Activated B cell treated with CpG ODN at 0.5 μM for 24 hours (primary cell): ENCODE results near the gene FGG. TPM values are rescaled to one million over a fixed set of nuclear protein-coding genes. Genes with fewer than 3 reads are reported as not detected.

Experiments used
- ATAC-seq: fragments of 200-7000 bp; cut with Tn5 transposase; one replicate; pipeline ENCODE4 v1.10.0; 2021; ENCODE audit warnings: low read depth, mild to moderate bottlenecking, moderate library complexity
- CTCF ChIA-PET: fragments of 350-600 bp; sonication (Branson Sonifier 250); formaldehyde crosslinking; loops from one replicate; lab custom pipeline; 2021; ENCODE audit warnings: antibody characterized with exemption; lab: Charles Lee
- POLR2A ChIA-PET: fragments of 350-600 bp; sonication (Branson Sonifier 250); formaldehyde crosslinking; loops from one replicate; lab custom pipeline; 2021; ENCODE audit warnings: antibody characterized with exemption; lab: Charles Lee
- DNase-seq: peaks from one replicate; pipeline ENCODE4 v3.0.0; 2022
- H3K27ac Mint-ChIP-seq: one replicate; pipeline ENCODE4 v1.8.0; 2020; ENCODE audit warnings: mixed read lengths
- H3K27me3 Mint-ChIP-seq: one replicate; pipeline ENCODE4 v1.8.0; 2021; ENCODE audit warnings: mixed read lengths
- H3K36me3 Mint-ChIP-seq: one replicate; pipeline ENCODE4 v1.8.0; 2021; ENCODE audit warnings: low read depth, mixed read lengths
- H3K4me1 Mint-ChIP-seq: one replicate; pipeline ENCODE4 v1.8.0; 2021; ENCODE audit warnings: mixed read lengths
- H3K4me3 Mint-ChIP-seq: one replicate; pipeline ENCODE4 v1.8.0; 2020; ENCODE audit warnings: mild to moderate bottlenecking, mixed read lengths
- H3K9me3 Mint-ChIP-seq: one replicate; pipeline ENCODE4 v1.8.0; 2020; ENCODE audit warnings: mixed read lengths
- CTCF ChIP-seq: fragments of 200-600 bp; IDR thresholded peaks from one replicate; pipeline ENCODE4 v1.8.0; 2022; ENCODE audit warnings: antibody characterized with exemption, mild to moderate bottlenecking
- intact Hi-C: fragments of 100-400 bp; cut with micrococcal nuclease; formaldehyde crosslinking; loops from one replicate; pipeline ENCODE4 v1.15.1; 2024
- total RNA-seq: library from RNA; stranded (reverse); gene quantifications from 2 replicates; pipeline ENCODE4 v1.2.3, GENCODE V29; 2022

Gene FGG
- total RNA-seq, 1 donor from 2014 or later = not detected

- Mint-ChIP-seq H3K36me3 (no peaks in the 10 kb centered on the region), H3K4me1 (no peaks in the 10 kb centered on the region), H3K9me3 (no peaks in the 10 kb centered on the region), H3K27ac (no peak overlapping the region), H3K27me3 (peaks cover 5% of the 10 kb centered on the region), H3K4me3 (no peak overlapping the region)
- ATAC-seq (no peak), DNase-seq (no peak)
- ChIA-PET POLR2A (no interaction called here), CTCF (no interaction called here)
- intact Hi-C loops = no loop called here
- TF ChIP-seq CTCF = no peak
Observed at GRCh38 chr4:154579927-154580326, 32.5 kb downstream of the FGG start.

- ATAC-seq = no peak
- Mint-ChIP-seq H3K36me3 (no peaks in the 10 kb centered on the region), H3K27me3 (peaks cover 5% of the 10 kb centered on the region), H3K4me3 (no peak overlapping the region), H3K27ac (no peak overlapping the region), H3K4me1 (no peaks in the 10 kb centered on the region), H3K9me3 (no peaks in the 10 kb centered on the region)
- intact Hi-C loops = no loop called here
- no peak for DNase-seq
- ChIA-PET CTCF (no interaction called here), POLR2A (no interaction called here)
- TF ChIP-seq CTCF = no peak
Observed at GRCh38 chr4:154578919-154579318, 33.5 kb downstream of the FGG start.

- Mint-ChIP-seq H3K27ac (no peak overlapping the region), H3K36me3 (no peaks in the 10 kb centered on the region), H3K27me3 (peaks cover 5% of the 10 kb centered on the region), H3K9me3 (no peaks in the 10 kb centered on the region), H3K4me1 (no peaks in the 10 kb centered on the region), H3K4me3 (no peak overlapping the region)
- TF ChIP-seq CTCF = no peak
- ChIA-PET POLR2A (no interaction called here), CTCF (no interaction called here)
- DNase-seq (no peak), ATAC-seq (no peak)
- intact Hi-C loops = no loop called here
Observed at GRCh38 chr4:154577324-154577723, 35.1 kb downstream of the FGG start.

- Mint-ChIP-seq H3K36me3 (no peaks in the 10 kb centered on the region), H3K9me3 (no peaks in the 10 kb centered on the region), H3K27ac (no peak overlapping the region), H3K4me1 (no peaks in the 10 kb centered on the region), H3K4me3 (no peak overlapping the region), H3K27me3 (peaks cover 9% of the 10 kb centered on the region)
- DNase-seq (no peak), ATAC-seq (no peak)
- POLR2A ChIA-PET = no interaction called here
- CTCF ChIA-PET = interaction anchor here (1.4 kb wide), 1 partner anchor 22 kb away, joined by 3 read pairs; no protein-coding TSS in a partner anchor
- intact Hi-C loops = no loop called here
- TF ChIP-seq CTCF = no peak
Observed at GRCh38 chr4:154574311-154574710, 38.1 kb downstream of the FGG start.

GRCh38 chr4:154573190-154573870 lies 39.1 kb downstream of the FGG start:
- POLR2A ChIA-PET = no interaction called here
- no peaks in the 10 kb centered on the region for H3K4me1 Mint-ChIP-seq
- no peak for DNase-seq
- intact Hi-C loops = no loop called here
- no peak for ATAC-seq
- no peaks in the 10 kb centered on the region for H3K9me3 Mint-ChIP-seq
- no peak overlapping the region for H3K4me3 Mint-ChIP-seq
- no peak overlapping the region for H3K27ac Mint-ChIP-seq
- H3K27me3 Mint-ChIP-seq = peaks cover 8% of the 10 kb centered on the region
- no peak for TF ChIP-seq CTCF
- no peaks in the 10 kb centered on the region for H3K36me3 Mint-ChIP-seq
- CTCF ChIA-PET = interaction anchor here (1.4 kb wide), 1 partner anchor 21 kb away, joined by 3 read pairs; no protein-coding TSS in a partner anchor
